K562 (cell line): ENCODE results near the gene KRTAP4-6. TPM values are rescaled to one million over a fixed set of nuclear protein-coding genes. Genes with fewer than 3 reads are reported as not detected.

ENCODE experiments used
- ATAC-seq: fragments of 200-7000 bp; cut with Tn5 transposase; 3 replicates; pipeline ENCODE4 v1.9.1; 2020; ENCODE audit warnings: moderate library complexity
- BruUV-seq: library from RNA; stranded (reverse); fragments of 400-500 nt; replicated peaks from 2 replicates; lab custom pipeline; 2021; lab: Mats Ljungman, UMichigan
- CTCF ChIA-PET: fragments of 300-600 bp; formaldehyde crosslinking; extraction: SDS; loops from one replicate; lab custom pipeline; 2021; ENCODE audit warnings: low intra/inter-chr PET ratio; lab: Yijun Ruan, JAX
- POLR2A ChIA-PET: fragments of 300-600, 350-650 bp; sonication (Branson Sonifier 250); formaldehyde crosslinking; extraction: SDS; loops from one replicate; lab custom pipeline; 2021; ENCODE audit warnings: antibody characterized with exemption, inconsistent platforms; lab: Yijun Ruan, JAX
- DNase-seq, 4 experiments: peaks; one replicate each; pipeline versions ENCODE4 v3.0.0 to v3.0.0-alpha.2; 2011 to 2018; ENCODE audit warnings: low spot score in 3 of 4, mixed read lengths in 3 of 4; ENCODE audit errors: extremely low read depth in 1 of 4
- FAIRE-seq: peaks from 2 replicates; lab custom pipeline; 2011; peaks lifted over from hg19 to GRCh38; lab: Jason Lieb, UNC
- H2AFZ ChIP-seq: 2 replicates; pipeline ENCODE4 v1.6.0; 2011; ENCODE audit warnings: low read depth, low read length, control low read depth, inconsistent platforms
- H3K27ac ChIP-seq: fragments of 200-600 bp; 3 replicates; pipeline ENCODE4 v1.8.0; 2011; ENCODE audit warnings: low read depth, mild to moderate bottlenecking, control low read depth, inconsistent platforms, low read length, moderate library complexity, mixed read lengths; ENCODE audit errors: extremely low read depth
- H3K27me3 ChIP-seq, 2 experiments: fragments of 300-600 bp in 1 of 2; 2 replicates in 1 of 2; 3 replicates in 1 of 2; pipeline versions ENCODE4 v1.6.0 to v1.8.0; 2011; ENCODE audit warnings: inconsistent platforms in 2 of 2, low read length in 2 of 2, mild to moderate bottlenecking in 1 of 2, mixed read lengths in 1 of 2, moderate library complexity in 1 of 2; ENCODE audit not compliant: control insufficient read depth in 2 of 2, insufficient read depth in 2 of 2
- H3K36me3 ChIP-seq: fragments of 300-600 bp; 3 replicates; pipeline ENCODE4 v1.8.0; 2011; ENCODE audit warnings: mild to moderate bottlenecking, low read length, inconsistent platforms; ENCODE audit not compliant: control insufficient read depth, insufficient read depth
- H3K4me1 ChIP-seq, 2 experiments: fragments of 200-600 bp in 1 of 2; replicated peaks in 1 of 2; 2 replicates in 1 of 2; 3 replicates in 1 of 2; pipeline versions ENCODE4 v1.5.1 to v1.8.0; 2011; ENCODE audit warnings: inconsistent platforms in 2 of 2, low read length in 2 of 2, mild to moderate bottlenecking in 1 of 2, mixed read lengths in 1 of 2, moderate library complexity in 1 of 2; ENCODE audit not compliant: control insufficient read depth in 2 of 2, insufficient read depth in 2 of 2
- H3K4me2 ChIP-seq: 2 replicates; pipeline ENCODE4 v1.6.1; 2011; ENCODE audit warnings: low read length, control low read depth, inconsistent platforms, mixed read lengths; ENCODE audit not compliant: insufficient read depth
- H3K4me3 ChIP-seq: fragments of 200-600 bp; sonication (generic), shearing (Covaris generic); 2 replicates; pipeline ENCODE4 v1.5.1; 2016; ENCODE audit warnings: control low read depth, inconsistent platforms
- H3K79me2 ChIP-seq: fragments of 200-600 bp; 3 replicates; pipeline ENCODE4 v1.8.0; 2011; ENCODE audit warnings: low read length, inconsistent platforms; ENCODE audit not compliant: control insufficient read depth, insufficient read depth
- H3K9ac ChIP-seq, 2 experiments: 2 replicates each; pipeline versions ENCODE4 v1.6.0 to v1.6.1; 2011; ENCODE audit warnings: low read depth in 2 of 2, low read length in 2 of 2, control low read depth in 1 of 2, inconsistent platforms in 1 of 2, mild to moderate bottlenecking in 1 of 2, mixed read lengths in 1 of 2; ENCODE audit not compliant: insufficient read depth in 1 of 2
- H3K9me1 ChIP-seq: one replicate; pipeline ENCODE4 v1.6.0; 2011; ENCODE audit warnings: inconsistent platforms, mild to moderate bottlenecking, low read length, moderate library complexity; ENCODE audit not compliant: control insufficient read depth, insufficient read depth
- H3K9me3 ChIP-seq: replicated peaks from 2 replicates; pipeline ENCODE4 v1.5.1; 2011; ENCODE audit warnings: low read depth, low read length, inconsistent platforms; ENCODE audit not compliant: control insufficient read depth, insufficient read depth
- H4K20me1 ChIP-seq: replicated peaks from 2 replicates; pipeline ENCODE4 v1.6.1; 2011; ENCODE audit warnings: low read length, inconsistent platforms, mixed read lengths; ENCODE audit not compliant: control insufficient read depth, insufficient read depth
- BRD9 ChIP-seq: fragments of 450-650 bp; IDR thresholded peaks from 2 replicates; pipeline ENCODE4 v1.6.1; 2018; ENCODE audit warnings: low read depth; ENCODE audit not compliant: partially characterized antibody
- E4F1 ChIP-seq: fragments of 250-450 bp; sonication (Bioruptor Pico); IDR thresholded peaks from 2 replicates; pipeline ENCODE4 v1.5.0; 2021; ENCODE audit warnings: mild to moderate bottlenecking, borderline replicate concordance
- GATA2 ChIP-seq: sonication (generic); formaldehyde crosslinking; IDR thresholded peaks from 2 replicates; pipeline ENCODE4 v1.4.0; 2020; ENCODE audit warnings: mild to moderate bottlenecking, missing genetic modification reagents
- HMGN3 ChIP-seq: IDR thresholded peaks from 2 replicates; pipeline ENCODE4 v1.6.1; 2011; ENCODE audit warnings: borderline replicate concordance, low read depth, mild to moderate bottlenecking, mixed read lengths, low read length; ENCODE audit not compliant: insufficient read length; ENCODE audit errors: extremely low read depth
- KDM4B ChIP-seq, 2 experiments: fragments of 450-650 bp in 1 of 2; sonication (generic) in 1 of 2; IDR thresholded peaks; 2 replicates each; pipeline ENCODE4 v1.6.1; 2016 to 2017; ENCODE audit warnings: borderline replicate concordance in 2 of 2, antibody characterized with exemption in 1 of 2, low read depth in 1 of 2, mild to moderate bottlenecking in 1 of 2
- SP2 ChIP-seq: IDR thresholded peaks from 2 replicates; pipeline ENCODE4 v1.6.1; 2011; ENCODE audit warnings: mild to moderate bottlenecking, low read depth, low read length, moderate library complexity; ENCODE audit not compliant: poor library complexity, severe bottlenecking; ENCODE audit errors: extremely low read depth
- THRB ChIP-seq: fragments of 450-650 bp; formaldehyde crosslinking; conservative IDR thresholded peaks from 2 replicates; pipeline ENCODE4 v1.4.0; 2022; ENCODE audit warnings: mild to moderate bottlenecking, missing genetic modification characterization
- VEZF1 ChIP-seq: fragments of 200-800 bp; sonication (Bioruptor generic); IDR thresholded peaks from 2 replicates; pipeline ENCODE4 v1.6.1; 2017; ENCODE audit warnings: missing genetic modification characterization, missing compliant biosample characterization
- ZNF134 ChIP-seq: fragments of 250-450 bp; sonication (Bioruptor Pico); conservative IDR thresholded peaks from 2 replicates; pipeline ENCODE4 v1.4.0; 2020
- ZNF217 ChIP-seq: sonication (generic); formaldehyde crosslinking; IDR thresholded peaks from 2 replicates; pipeline ENCODE4 v1.8.0; 2022; ENCODE audit warnings: mild to moderate bottlenecking, missing genetic modification reagents
- ZNF347 ChIP-seq: fragments of 450-650 bp; formaldehyde crosslinking; IDR thresholded peaks from 2 replicates; pipeline ENCODE4 v1.4.0; 2020; ENCODE audit warnings: low read depth, mild to moderate bottlenecking, moderate library complexity
- ZNF695 ChIP-seq: fragments of 450-650 bp; formaldehyde crosslinking; IDR thresholded peaks from 2 replicates; pipeline ENCODE4 v1.4.0; 2020; ENCODE audit warnings: mild to moderate bottlenecking, moderate library complexity
- WGBS: fragments of 100-300 bp; shearing (Covaris generic); methylation state at CpG from one replicate; pipeline ENCODE4 v1.1.6; 2016; ENCODE audit warnings: low coverage, mixed read lengths; ENCODE audit not compliant: insufficient coverage; ENCODE audit errors: missing lambda C conversion rate; 5-methylcytosine and 5-hydroxymethylcytosine counted together
- in situ Hi-C: fragments of 300-500 bp; cut with MboI; formaldehyde crosslinking; loops from 4 replicates; pipeline ENCODE4 v1.15.0; 2018; ENCODE audit warnings: inconsistent platforms, mixed read lengths
- intact Hi-C: fragments of 100-400 bp; cut with micrococcal nuclease; formaldehyde crosslinking; loops from 2 replicates; pipeline ENCODE4 v1.14.2; 2022
- polyA plus RNA-seq, 8 experiments: library from polyadenylated mRNA; depleted of rRNA in 4 of 8; stranded (reverse) in 5 of 8; unstranded in 3 of 8; fragments of >200 nt; fragmentation: Nextera tagmentation in 2 of 8; fragmentation: Illumina TruSeq in 1 of 8; extraction: Ambion mirVana in 2 of 8; extraction: Trizol in 1 of 8; gene quantifications; 2 replicates each; pipeline versions ENCODE4 v1.2.1 to v1.2.3, GENCODE V29; 2011 to 2014; ENCODE audit warnings: inconsistent platforms in 1 of 8, missing spikeins in 1 of 8
- total RNA-seq, 7 experiments: library from RNA; depleted of rRNA in 6 of 7; stranded (reverse); fragments of >200 nt in 6 of 7; fragmentation: Illumina TruSeq in 2 of 7; extraction: Trizol in 2 of 7; gene quantifications; 2 replicates each; pipeline versions ENCODE4 v1.2.1 to v1.2.3, GENCODE V29; 2011 to 2021; ENCODE audit warnings: low replicate concordance in 1 of 7
- TF ChIP-seq, protein P1 (sequence below): fragments of 450-650 bp; IDR thresholded peaks from 2 replicates; pipeline ENCODE4 v1.7.0; 2016; ENCODE audit warnings: borderline replicate concordance
- TF ChIP-seq, protein P2 (sequence below): sonication (generic); formaldehyde crosslinking; IDR thresholded peaks from 2 replicates; pipeline ENCODE4 v1.8.0; 2022; ENCODE audit warnings: missing genetic modification reagents, mild to moderate bottlenecking, borderline replicate concordance

KRTAP4-6 gene
- total and polyA plus RNA-seq, 9 of the 15 experiments (the other 6 are each of a cell fraction or from before 2014, with no cell fraction given): not detected

DNA sequence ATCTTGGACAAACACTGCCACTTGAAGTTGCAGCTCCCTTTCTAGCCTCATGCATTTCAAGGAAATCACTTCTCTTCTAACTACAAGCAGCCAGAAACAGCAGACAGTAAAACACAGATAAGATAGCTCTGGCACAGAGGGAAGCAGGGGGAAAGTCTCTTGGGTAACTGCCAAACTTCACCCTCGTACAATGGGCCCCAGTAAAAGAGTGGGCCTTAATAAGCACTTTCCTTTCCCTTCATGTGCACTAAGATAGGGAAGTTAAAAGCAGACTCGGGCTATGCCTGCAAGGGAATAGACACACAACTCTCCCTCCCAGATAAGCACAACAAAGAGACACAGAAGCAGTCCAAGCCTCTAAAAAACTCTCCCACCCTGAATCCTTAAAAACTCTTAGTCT is 13.5 kb upstream of the KRTAP4-6 start:
- in situ Hi-C loops: no loop called here
- POLR2A ChIA-PET: no interaction called here
- TF ChIP-seq HMGN3 (no peak), E4F1 (CRISPR knock-in tag) (no peak), SP2 (no peak), ZNF347 (CRISPR knock-in tag) (no peak), VEZF1 (CRISPR knock-in tag) (no peak), ZNF695 (CRISPR knock-in tag) (no peak), BRD9 (no peak), ZNF134 (CRISPR knock-in tag) (no peak), THRB (CRISPR knock-in tag) (no peak), GATA2 (CRISPR knock-in tag) (no peak), KDM4B (IDR thresholded peaks at IDR 0.05; ENCODE audit: borderline replicate concordance in 2 of 2, low read depth in 1 of 2) (no peak), ZNF217 (CRISPR knock-in tag) (no peak)
- TF ChIP-seq, protein P1, sequence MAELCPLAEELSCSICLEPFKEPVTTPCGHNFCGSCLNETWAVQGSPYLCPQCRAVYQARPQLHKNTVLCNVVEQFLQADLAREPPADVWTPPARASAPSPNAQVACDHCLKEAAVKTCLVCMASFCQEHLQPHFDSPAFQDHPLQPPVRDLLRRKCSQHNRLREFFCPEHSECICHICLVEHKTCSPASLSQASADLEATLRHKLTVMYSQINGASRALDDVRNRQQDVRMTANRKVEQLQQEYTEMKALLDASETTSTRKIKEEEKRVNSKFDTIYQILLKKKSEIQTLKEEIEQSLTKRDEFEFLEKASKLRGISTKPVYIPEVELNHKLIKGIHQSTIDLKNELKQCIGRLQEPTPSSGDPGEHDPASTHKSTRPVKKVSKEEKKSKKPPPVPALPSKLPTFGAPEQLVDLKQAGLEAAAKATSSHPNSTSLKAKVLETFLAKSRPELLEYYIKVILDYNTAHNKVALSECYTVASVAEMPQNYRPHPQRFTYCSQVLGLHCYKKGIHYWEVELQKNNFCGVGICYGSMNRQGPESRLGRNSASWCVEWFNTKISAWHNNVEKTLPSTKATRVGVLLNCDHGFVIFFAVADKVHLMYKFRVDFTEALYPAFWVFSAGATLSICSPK: no peak
- TF ChIP-seq, protein P2, sequence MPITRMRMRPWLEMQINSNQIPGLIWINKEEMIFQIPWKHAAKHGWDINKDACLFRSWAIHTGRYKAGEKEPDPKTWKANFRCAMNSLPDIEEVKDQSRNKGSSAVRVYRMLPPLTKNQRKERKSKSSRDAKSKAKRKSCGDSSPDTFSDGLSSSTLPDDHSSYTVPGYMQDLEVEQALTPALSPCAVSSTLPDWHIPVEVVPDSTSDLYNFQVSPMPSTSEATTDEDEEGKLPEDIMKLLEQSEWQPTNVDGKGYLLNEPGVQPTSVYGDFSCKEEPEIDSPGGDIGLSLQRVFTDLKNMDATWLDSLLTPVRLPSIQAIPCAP: no peak

More for the DNA sequence above, 13.5 kb upstream of the KRTAP4-6 start:
- CTCF ChIA-PET: no interaction called here
- Histone ChIP-seq H3K27me3 (no peaks in the 10 kb centered on the region; a peak in 1 of 5 replicates), H3K27ac (no peak overlapping the region), H3K9ac (no peak overlapping the region), H4K20me1 (no peaks in the 10 kb centered on the region), H3K79me2 (no peaks in the 10 kb centered on the region), H3K4me1 (no peaks in the 10 kb centered on the region), H3K36me3 (no peaks in the 10 kb centered on the region), H3K9me3 (no peaks in the 10 kb centered on the region), H3K9me1 (no peaks in the 10 kb centered on the region), H2AFZ (no peak overlapping the region), H3K4me3 (no peak overlapping the region), H3K4me2 (no peak overlapping the region)
- WGBS: 0% methylated on average over 2 of the region's 2 CpGs
- FAIRE-seq (peak; percentile 11), DNase-seq (peak in 1 of 4 experiments; percentile 11), ATAC-seq (no peak)
- BruUV-seq: no TSS peak
- intact Hi-C loops: no loop called here
